Vagina (tissue), 2 donors: ENCODE measurements around the gene IMPA2.

Source experiments
- CTCF ChIP-seq, 3 experiments: fragments of 450-650 bp in 2 of 3; fragments of 200-600 bp in 1 of 3; sonication (generic) in 1 of 3; IDR thresholded peaks; one replicate each; pipeline ENCODE4 v1.5.1; 2017 to 2019; ENCODE audit warnings: antibody characterized with exemption in 3 of 3, mild to moderate bottlenecking in 2 of 3, moderate library complexity in 2 of 3
- POLR2AphosphoS5 ChIP-seq, 2 donors: sonication (generic); formaldehyde crosslinking; IDR thresholded peaks; one replicate each; pipeline ENCODE4 v1.9.0; 2017; ENCODE audit warnings: antibody characterized with exemption in 2 of 2, mild to moderate bottlenecking in 2 of 2, low read depth in 1 of 2; ENCODE audit not compliant: insufficient read depth in 1 of 2

DNA sequence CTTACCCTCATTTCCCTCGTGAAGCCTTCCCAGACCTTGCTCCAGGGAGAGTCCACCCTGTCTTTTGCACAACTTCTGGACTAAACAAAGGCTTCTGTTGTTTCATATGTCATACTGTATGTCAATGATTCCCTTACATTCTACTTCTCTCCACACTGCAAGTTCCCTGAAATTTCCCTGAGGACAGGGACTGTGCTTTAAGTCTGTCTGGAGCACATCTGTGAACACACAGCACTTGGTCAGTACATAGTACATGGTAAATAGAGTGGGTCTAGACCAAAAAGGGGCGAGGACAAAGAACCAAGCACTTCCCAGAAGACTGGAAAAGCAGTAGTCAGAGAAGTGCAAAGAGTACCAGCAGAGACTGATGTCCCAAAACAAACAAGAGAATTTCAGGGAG lies 23.7 kb upstream of the IMPA2 start:
- TF ChIP-seq CTCF (IDR thresholded peaks at IDR 0.05) (no peak), POLR2AphosphoS5 (IDR thresholded peaks at IDR 0.05; ENCODE audit: insufficient read depth in 1 of 2, low read depth in 1 of 2) (no peak)
